ENCODE results near the gene PPFIA1. TPM values are rescaled to one million over a fixed set of nuclear protein-coding genes. Genes with fewer than 3 reads are reported as not detected.

Gene PPFIA1
- total RNA-seq, 1 donor from 2014 or later: 45.3 TPM

DNA sequence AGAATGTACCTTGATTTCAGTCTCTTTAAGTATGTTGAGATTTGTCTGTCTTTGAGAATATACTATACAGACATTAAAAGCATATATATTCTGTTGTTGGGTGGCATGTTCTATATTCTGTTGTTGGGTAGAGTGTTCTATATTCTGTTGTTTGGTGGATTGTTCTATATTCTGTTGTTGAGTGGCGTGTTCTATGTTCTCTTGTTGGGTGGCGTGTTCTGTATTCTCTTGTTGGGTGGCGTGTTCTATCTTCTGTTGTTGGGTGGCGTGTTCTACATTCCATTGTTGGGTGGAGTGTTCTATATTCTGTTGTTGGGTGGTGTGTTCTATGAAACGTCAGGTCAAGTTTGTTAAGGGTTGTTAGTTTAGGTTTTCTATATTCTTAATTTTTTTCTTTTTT, 100.8 kb downstream of the PPFIA1 start:
- TF ChIP-seq, protein P1, sequence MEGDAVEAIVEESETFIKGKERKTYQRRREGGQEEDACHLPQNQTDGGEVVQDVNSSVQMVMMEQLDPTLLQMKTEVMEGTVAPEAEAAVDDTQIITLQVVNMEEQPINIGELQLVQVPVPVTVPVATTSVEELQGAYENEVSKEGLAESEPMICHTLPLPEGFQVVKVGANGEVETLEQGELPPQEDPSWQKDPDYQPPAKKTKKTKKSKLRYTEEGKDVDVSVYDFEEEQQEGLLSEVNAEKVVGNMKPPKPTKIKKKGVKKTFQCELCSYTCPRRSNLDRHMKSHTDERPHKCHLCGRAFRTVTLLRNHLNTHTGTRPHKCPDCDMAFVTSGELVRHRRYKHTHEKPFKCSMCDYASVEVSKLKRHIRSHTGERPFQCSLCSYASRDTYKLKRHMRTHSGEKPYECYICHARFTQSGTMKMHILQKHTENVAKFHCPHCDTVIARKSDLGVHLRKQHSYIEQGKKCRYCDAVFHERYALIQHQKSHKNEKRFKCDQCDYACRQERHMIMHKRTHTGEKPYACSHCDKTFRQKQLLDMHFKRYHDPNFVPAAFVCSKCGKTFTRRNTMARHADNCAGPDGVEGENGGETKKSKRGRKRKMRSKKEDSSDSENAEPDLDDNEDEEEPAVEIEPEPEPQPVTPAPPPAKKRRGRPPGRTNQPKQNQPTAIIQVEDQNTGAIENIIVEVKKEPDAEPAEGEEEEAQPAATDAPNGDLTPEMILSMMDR (IDR thresholded peaks at IDR 0.05; ENCODE audit: borderline replicate concordance): no peak
- Histone ChIP-seq H3K27me3 (ENCODE audit: low read depth) (no peaks in the 10 kb centered on the region), H3K4me1 (no peaks in the 10 kb centered on the region), H3K9me3 (replicated peaks) (no peaks in the 10 kb centered on the region), H3K36me3 (peaks cover 51% of the 10 kb centered on the region), H3K4me3 (no peak overlapping the region), H3K27ac (replicated peaks) (no peak overlapping the region)
- no peak for DNase-seq
- intact Hi-C loops (cut with micrococcal nuclease): no loop called here

DNA sequence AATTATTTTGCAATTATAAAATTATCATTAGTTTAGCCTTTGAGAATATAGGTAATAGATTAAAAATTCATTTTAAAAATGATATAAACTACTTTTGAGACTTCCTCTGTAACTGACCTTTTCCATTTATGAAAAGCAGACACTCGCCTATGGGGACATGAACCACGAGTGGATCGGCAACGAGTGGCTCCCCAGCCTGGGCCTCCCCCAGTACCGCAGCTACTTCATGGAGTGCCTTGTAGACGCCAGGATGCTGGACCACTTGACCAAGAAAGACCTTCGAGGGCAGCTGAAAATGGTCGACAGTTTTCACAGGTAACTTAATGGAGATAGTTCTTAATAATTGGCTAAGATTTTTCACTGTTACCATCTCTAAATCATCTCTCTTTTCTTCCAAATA, 101.6 kb downstream of the PPFIA1 start:
- Histone ChIP-seq H3K9me3 (replicated peaks) (no peaks in the 10 kb centered on the region), H3K27me3 (ENCODE audit: low read depth) (no peaks in the 10 kb centered on the region), H3K4me3 (no peak overlapping the region), H3K27ac (replicated peaks) (no peak overlapping the region), H3K36me3 (peaks cover 58% of the 10 kb centered on the region), H3K4me1 (no peaks in the 10 kb centered on the region)
- DNase-seq: no peak
- TF ChIP-seq, protein P1 (IDR thresholded peaks at IDR 0.05; ENCODE audit: borderline replicate concordance): no peak
- intact Hi-C loops (cut with micrococcal nuclease): no loop called here

DNA sequence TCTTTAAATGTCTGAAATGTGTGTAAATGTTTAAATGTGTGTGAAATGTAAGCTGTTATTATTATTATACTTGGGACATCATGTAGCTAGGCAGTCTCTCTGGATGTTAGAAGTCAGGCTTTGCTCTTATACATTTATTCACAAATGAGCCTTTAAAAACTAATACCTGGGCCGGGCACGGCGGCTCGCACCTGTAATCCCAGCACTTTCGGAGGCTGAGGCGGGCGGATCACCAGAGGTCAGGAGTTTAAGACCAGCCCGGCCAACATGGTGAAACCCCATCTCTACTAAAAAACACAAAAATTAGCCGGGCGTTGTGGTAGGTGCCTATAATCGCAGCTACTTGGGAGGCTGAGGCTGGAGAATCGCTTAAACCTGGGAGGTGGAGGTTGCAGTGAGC, 106.1 kb downstream of the PPFIA1 start:
- H3K4me3 ChIP-seq: no peak overlapping the region
- intact Hi-C loops (cut with micrococcal nuclease): no loop called here
- H3K4me1 ChIP-seq: no peaks in the 10 kb centered on the region
- no peak overlapping the region for H3K27ac ChIP-seq (replicated peaks)
- H3K27me3 ChIP-seq (ENCODE audit: low read depth): no peaks in the 10 kb centered on the region
- no peaks in the 10 kb centered on the region for H3K9me3 ChIP-seq (replicated peaks)
- peaks cover 95% of the 10 kb centered on the region for H3K36me3 ChIP-seq
- TF ChIP-seq, protein P1 (IDR thresholded peaks at IDR 0.05; ENCODE audit: borderline replicate concordance): no peak
- no peak for DNase-seq

DNA sequence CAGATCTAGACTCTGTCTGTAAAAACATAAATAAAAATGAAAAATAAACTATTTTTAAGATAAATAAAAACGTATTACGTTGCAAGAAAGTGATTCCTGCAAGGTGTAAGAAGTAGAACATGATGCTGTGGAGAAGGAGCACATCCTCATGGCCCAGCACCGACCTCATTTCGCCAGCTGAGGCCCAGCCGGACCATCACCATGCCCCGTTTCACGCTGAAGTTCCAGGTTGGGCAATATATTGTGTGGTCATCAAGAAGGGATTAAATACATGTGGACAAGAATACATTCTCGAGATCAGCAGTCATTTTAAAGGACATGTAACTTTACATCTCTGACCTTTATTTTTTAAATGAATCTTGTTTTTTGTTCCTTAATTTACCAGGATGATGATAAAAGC, 107.2 kb downstream of the PPFIA1 start:
- H3K9me3 ChIP-seq (replicated peaks): no peaks in the 10 kb centered on the region
- no peak overlapping the region for H3K4me3 ChIP-seq
- no peak for DNase-seq
- TF ChIP-seq, protein P1 (IDR thresholded peaks at IDR 0.05; ENCODE audit: borderline replicate concordance): no peak
- H3K27ac ChIP-seq (replicated peaks): no peak overlapping the region
- H3K36me3 ChIP-seq: peaks cover 96% of the 10 kb centered on the region
- H3K27me3 ChIP-seq (ENCODE audit: low read depth): no peaks in the 10 kb centered on the region
- H3K4me1 ChIP-seq: no peaks in the 10 kb centered on the region
- intact Hi-C loops (cut with micrococcal nuclease): no loop called here

DNA sequence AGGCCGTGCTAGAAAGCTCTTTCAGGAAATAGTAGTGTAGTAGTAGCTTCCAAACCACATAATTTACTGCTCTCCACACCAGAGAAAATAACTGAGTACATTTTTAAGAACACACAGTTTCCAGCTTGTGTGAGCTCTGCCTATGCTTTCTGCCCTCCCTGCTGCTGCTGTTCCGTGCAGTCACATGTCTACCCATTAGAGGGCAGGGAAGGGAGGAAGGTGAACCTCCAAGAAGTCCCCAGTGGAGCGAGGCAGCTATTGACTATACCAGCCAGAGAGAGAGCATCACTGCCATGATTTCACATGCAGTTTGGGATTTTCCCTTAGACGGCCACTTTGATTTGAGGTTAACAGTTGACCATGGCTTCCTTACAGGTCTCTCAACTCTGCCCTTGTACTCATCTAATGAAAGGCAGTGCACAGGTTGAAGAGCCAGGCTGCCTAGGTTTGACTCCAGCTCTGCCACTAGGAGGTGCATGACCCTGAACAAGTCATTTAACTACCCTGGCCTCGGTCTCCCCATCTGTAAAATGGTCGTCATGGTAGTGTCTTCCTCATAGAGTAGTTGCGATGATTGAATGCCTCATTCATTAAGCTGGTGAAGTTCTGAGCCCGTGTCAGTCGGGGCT, 108.1 kb downstream of the PPFIA1 start:
- TF ChIP-seq, protein P1 (IDR thresholded peaks at IDR 0.05; ENCODE audit: borderline replicate concordance): no peak
- Histone ChIP-seq H3K27me3 (ENCODE audit: low read depth) (no peaks in the 10 kb centered on the region), H3K36me3 (peaks cover 90% of the 10 kb centered on the region), H3K27ac (replicated peaks) (no peak overlapping the region), H3K9me3 (replicated peaks) (no peaks in the 10 kb centered on the region), H3K4me3 (no peak overlapping the region), H3K4me1 (no peaks in the 10 kb centered on the region)
- no peak for DNase-seq
- intact Hi-C loops (cut with micrococcal nuclease): no loop called here
